Activated CD4-positive, CD25-positive, alpha-beta regulatory T cell treated with anti-CD3 and anti-CD28 coated beads, Interleukin-2, amount 50 U/mL, for 72 hours (primary cell): ENCODE measurements around the gene KITLG.
"Not testable (repeated sequence)": the region's sequence is repeated elsewhere in the genome, so short reads cannot be mapped to it uniquely, and the experiment has no call there.

Experiments
- DNase-seq: peaks from one replicate; pipeline ENCODE4 v3.0.0; 2021

Gene KITLG

GRCh38 chr12:88575361-88575970 lies 4.8 kb downstream of the KITLG start:
- DNase-seq = no peak

GRCh38 chr12:88574278-88574677 lies 6.0 kb downstream of the KITLG start:
- no peak for DNase-seq

GRCh38 chr12:88573583-88573982 lies 6.7 kb downstream of the KITLG start:
- no peak for DNase-seq

- no peak for DNase-seq
Observed at GRCh38 chr12:88572781-88573549, 7.3 kb downstream of the KITLG start.

GRCh38 chr12:88571543-88571942 lies 8.7 kb downstream of the KITLG start:
- DNase-seq = no peak

GRCh38 chr12:88570103-88570502 lies 10.2 kb downstream of the KITLG start:
- DNase-seq = no peak

- no peak for DNase-seq
Observed at GRCh38 chr12:88566430-88566829, 13.8 kb downstream of the KITLG start.

GRCh38 chr12:88562846-88563582 lies 17.3 kb downstream of the KITLG start:
- no peak for DNase-seq

GRCh38 chr12:88562151-88562550 lies 18.1 kb downstream of the KITLG start:
- no peak for DNase-seq

- DNase-seq = no peak
Observed at GRCh38 chr12:88559772-88560171, 20.5 kb downstream of the KITLG start.

- no peak for DNase-seq
Observed at GRCh38 chr12:88559199-88559598, 21.1 kb downstream of the KITLG start.

- DNase-seq = no peak
Observed at GRCh38 chr12:88558340-88558867, 21.9 kb downstream of the KITLG start.

- DNase-seq = no peak
Observed at GRCh38 chr12:88556213-88556774, 24.0 kb downstream of the KITLG start.

- DNase-seq = no peak
Observed at GRCh38 chr12:88553941-88554658, 26.2 kb downstream of the KITLG start.

- no peak for DNase-seq
Observed at GRCh38 chr12:88552610-88553079, 27.6 kb downstream of the KITLG start.

- no peak for DNase-seq
Observed at GRCh38 chr12:88549929-88550328, 30.3 kb downstream of the KITLG start.

- DNase-seq = not testable (repeated sequence)
Observed at GRCh38 chr12:88547949-88548348, 32.3 kb downstream of the KITLG start.

- DNase-seq = no peak
Observed at GRCh38 chr12:88546853-88547252, 33.4 kb downstream of the KITLG start.

- no peak for DNase-seq
Observed at GRCh38 chr12:88546226-88546625, 34.0 kb downstream of the KITLG start.

GRCh38 chr12:88544991-88545980 lies 35.0 kb downstream of the KITLG start:
- no peak for DNase-seq

GRCh38 chr12:88539893-88540292 lies 40.4 kb downstream of the KITLG start:
- DNase-seq = no peak
